Neural cell (in vitro differentiated cells): ENCODE results near the gene GDF9. TPM values are rescaled to one million over a fixed set of nuclear protein-coding genes. Genes with fewer than 3 reads are reported as not detected.

Source experiments
- H2AFZ ChIP-seq: fragments of 200-600, 300-800 bp; sonication (generic), shearing (Covaris generic); 2 replicates; pipeline ENCODE4 v1.6.0; 2014; ENCODE audit warnings: low read depth, mild to moderate bottlenecking, antibody characterized with exemption, low read length, moderate library complexity
- H3F3A ChIP-seq: fragments of 200-600 bp; shearing (Covaris generic); 2 replicates; pipeline ENCODE4 v1.6.1; 2016; ENCODE audit warnings: mild to moderate bottlenecking, moderate library complexity, mixed read lengths, antibody characterized with exemption, low read length; ENCODE audit not compliant: insufficient read depth, poor library complexity, severe bottlenecking
- H3K27ac ChIP-seq: fragments of 200-600, 300-800 bp; sonication (generic), shearing (Covaris generic); 2 replicates; pipeline ENCODE4 v1.5.1; 2014; ENCODE audit warnings: mild to moderate bottlenecking, low read length, moderate library complexity
- H3K27me3 ChIP-seq: fragments of 300-800, 200-600 bp; sonication (generic), shearing (Covaris generic); 2 replicates; pipeline ENCODE4 v1.6.0; 2014; ENCODE audit warnings: mild to moderate bottlenecking, low read depth, low read length, moderate library complexity; ENCODE audit not compliant: insufficient read depth
- H3K36me3 ChIP-seq: fragments of 300-800, 200-600 bp; sonication (generic), shearing (Covaris generic); 2 replicates; pipeline ENCODE4 v1.5.1; 2014; ENCODE audit warnings: mild to moderate bottlenecking, antibody characterized with exemption, low read length, moderate library complexity; ENCODE audit not compliant: insufficient read depth
- H3K4me2 ChIP-seq: fragments of 300-800, 200-600 bp; sonication (generic), shearing (Covaris generic); 2 replicates; pipeline ENCODE4 v1.6.0; 2014; ENCODE audit warnings: mild to moderate bottlenecking, low read length
- H3K4me3 ChIP-seq: fragments of 300-800, 200-600 bp; sonication (generic), shearing (Covaris generic); 2 replicates; pipeline ENCODE4 v1.5.1; 2014; ENCODE audit warnings: mild to moderate bottlenecking, low read length, moderate library complexity
- H3K79me2 ChIP-seq: fragments of 200-600 bp; shearing (Covaris generic); replicated peaks from 2 replicates; pipeline ENCODE4 v1.6.0; 2014; ENCODE audit warnings: mild to moderate bottlenecking, low read length, moderate library complexity; ENCODE audit not compliant: insufficient read depth
- H3K9ac ChIP-seq: fragments of 300-800, 200-600 bp; sonication (generic), shearing (Covaris generic); 2 replicates; pipeline ENCODE4 v1.6.1; 2016; ENCODE audit warnings: mild to moderate bottlenecking, low read length, mixed read lengths
- H3K9me2 ChIP-seq: fragments of 200-600 bp; shearing (Covaris generic); 2 replicates; pipeline ENCODE4 v1.6.1; 2016; ENCODE audit warnings: mild to moderate bottlenecking, low read length, mixed read lengths; ENCODE audit not compliant: insufficient read depth
- H3K9me3 ChIP-seq: fragments of 200-600, 300-800 bp; sonication (generic), shearing (Covaris generic); 2 replicates; pipeline ENCODE4 v1.6.1; 2016; ENCODE audit warnings: mild to moderate bottlenecking, mixed run types, low read length, moderate library complexity, mixed read lengths
- H4K20me1 ChIP-seq: fragments of 200-600 bp; shearing (Covaris generic); 2 replicates; pipeline ENCODE4 v1.6.1; 2016; ENCODE audit warnings: mild to moderate bottlenecking, mixed run types; ENCODE audit not compliant: insufficient read depth
- CTCF ChIP-seq: fragments of 450-650 bp; IDR thresholded peaks from 2 replicates; pipeline ENCODE4 v1.5.1; 2014; ENCODE audit warnings: antibody characterized with exemption, mild to moderate bottlenecking, moderate library complexity; ENCODE audit not compliant: poor library complexity, severe bottlenecking
- EP300 ChIP-seq: fragments of 450-650 bp; conservative IDR thresholded peaks from 2 replicates; pipeline ENCODE4 v1.6.1; 2014; ENCODE audit warnings: antibody characterized with exemption, mild to moderate bottlenecking, moderate library complexity; ENCODE audit not compliant: poor library complexity, severe bottlenecking
- EZH2 ChIP-seq: fragments of 200-600, 300-800 bp; shearing (Covaris generic), sonication (generic); IDR thresholded peaks from 2 replicates; pipeline ENCODE4 v1.6.1; 2014; ENCODE audit warnings: antibody characterized with exemption, low read length, borderline replicate concordance, mild to moderate bottlenecking; ENCODE audit not compliant: insufficient read depth, poor library complexity, severe bottlenecking
- MXI1 ChIP-seq: fragments of 450-650 bp; conservative IDR thresholded peaks from 2 replicates; pipeline ENCODE4 v1.6.1; 2014; ENCODE audit warnings: antibody characterized with exemption, mild to moderate bottlenecking; ENCODE audit not compliant: poor library complexity, severe bottlenecking
- POLR2AphosphoS5 ChIP-seq: IDR thresholded peaks from 2 replicates; pipeline ENCODE4 v1.6.1; 2012
- RAD21 ChIP-seq: fragments of 450-650 bp; conservative IDR thresholded peaks from 2 replicates; pipeline ENCODE4 v1.6.1; 2014; ENCODE audit warnings: antibody characterized with exemption, mild to moderate bottlenecking, moderate library complexity
- REST ChIP-seq: IDR thresholded peaks from 2 replicates; pipeline ENCODE4 v1.6.1; 2012; ENCODE audit warnings: borderline replicate concordance
- SMC3 ChIP-seq: fragments of 450-650 bp; conservative IDR thresholded peaks from 2 replicates; pipeline ENCODE4 v1.6.1; 2014; ENCODE audit warnings: antibody characterized with exemption, mild to moderate bottlenecking, moderate library complexity; ENCODE audit not compliant: poor library complexity
- TAF1 ChIP-seq: IDR thresholded peaks from 2 replicates; pipeline ENCODE4 v1.6.1; 2012; ENCODE audit warnings: low read depth
- polyA plus RNA-seq: library from polyadenylated mRNA; depleted of rRNA; stranded (reverse); fragments of >200 nt; gene quantifications from 2 replicates; pipeline ENCODE4 v1.2.3, GENCODE V29; 2014

The GDF9 gene
- polyA plus RNA-seq, 1 donor from 2014 or later: 5.1 TPM

- Histone ChIP-seq H3K9me3 (peaks cover 5% of the 10 kb centered on the region), H4K20me1 (no peaks in the 10 kb centered on the region), H3K9me2 (no peaks in the 10 kb centered on the region), H3K36me3 (no peaks in the 10 kb centered on the region), H3K79me2 (no peaks in the 10 kb centered on the region), H3K4me2 (no peak overlapping the region), H2AFZ (no peak overlapping the region), H3K27me3 (peaks cover 26% of the 10 kb centered on the region), H3K9ac (no peak overlapping the region), H3K4me3 (no peak overlapping the region), H3F3A (no peaks in the 10 kb centered on the region), H3K27ac (no peak overlapping the region)
- no peak for TF ChIP-seq MXI1
These were observed 46.8 kb downstream of the GDF9 start for GRCh38 chr5:132819468-132819867.

- Histone ChIP-seq H3K9me3 (peaks cover 5% of the 10 kb centered on the region), H3K36me3 (no peaks in the 10 kb centered on the region), H3K79me2 (no peaks in the 10 kb centered on the region), H2AFZ (no peak overlapping the region), H3F3A (no peaks in the 10 kb centered on the region), H3K4me3 (no peak overlapping the region), H3K27me3 (peaks cover 29% of the 10 kb centered on the region), H3K9ac (no peak overlapping the region), H4K20me1 (no peaks in the 10 kb centered on the region), H3K4me2 (no peak overlapping the region), H3K9me2 (no peaks in the 10 kb centered on the region), H3K27ac (no peak overlapping the region)
- TF ChIP-seq TAF1 (no peak), CTCF (no peak), RAD21 (no peak), EP300 (no peak), POLR2AphosphoS5 (no peak), SMC3 (no peak), REST (no peak), EZH2 (no peak), MXI1 (no peak)
These were observed 49.3 kb downstream of the GDF9 start for GRCh38 chr5:132817011-132817410.

DNA sequence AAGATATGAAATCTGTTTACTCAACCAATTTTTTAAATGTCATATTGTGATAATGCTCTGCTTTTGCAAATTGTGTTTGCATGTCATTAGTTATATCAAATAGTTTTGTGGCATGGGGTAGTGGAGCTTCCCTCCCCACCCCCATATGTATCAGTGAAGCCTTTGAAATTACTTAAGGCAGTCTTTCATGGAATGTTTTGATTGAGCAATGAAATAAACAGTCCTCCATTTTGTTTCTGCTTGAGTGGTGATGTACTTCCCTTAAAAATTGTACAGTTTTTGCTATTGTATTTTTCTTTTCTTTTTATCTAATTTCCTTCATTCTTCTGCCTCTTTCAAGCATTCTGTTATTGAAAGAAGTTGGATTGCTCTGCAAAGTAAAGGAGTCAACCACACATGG, 49.7 kb downstream of the GDF9 start:
- H3K4me3 ChIP-seq: no peak overlapping the region
- no peaks in the 10 kb centered on the region for H3K36me3 ChIP-seq
- no peak overlapping the region for H3K4me2 ChIP-seq
- no peak overlapping the region for H3K27ac ChIP-seq
- no peaks in the 10 kb centered on the region for H4K20me1 ChIP-seq
- no peaks in the 10 kb centered on the region for H3K79me2 ChIP-seq
- H2AFZ ChIP-seq: no peak overlapping the region
- no peak overlapping the region for H3K9ac ChIP-seq
- H3K9me2 ChIP-seq: no peaks in the 10 kb centered on the region
- no peaks in the 10 kb centered on the region for H3F3A ChIP-seq
- H3K9me3 ChIP-seq: peaks cover 5% of the 10 kb centered on the region
- peaks cover 33% of the 10 kb centered on the region for H3K27me3 ChIP-seq
- TF ChIP-seq EP300 (no peak), CTCF (no peak), MXI1 (no peak), POLR2AphosphoS5 (no peak), RAD21 (no peak), REST (no peak), SMC3 (no peak), EZH2 (no peak), TAF1 (no peak)
